DND-41 (cell line): Measurements from ENCODE around the gene RGS5.

Source experiments
- ATAC-seq: fragments of 200-7000 bp; cut with Tn5 transposase; 3 replicates; pipeline ENCODE4 v1.9.1; 2021; ENCODE audit warnings: low read depth; ENCODE audit not compliant: insufficient read depth
- DNase-seq: peaks from one replicate; pipeline ENCODE4 v3.0.0-alpha.2; 2020
- H2AFZ ChIP-seq: 2 replicates; pipeline ENCODE4 v1.6.0; 2012; ENCODE audit warnings: low read depth, low read length
- H3K27ac ChIP-seq: 2 replicates; pipeline ENCODE4 v1.5.1; 2012; ENCODE audit warnings: low read length, inconsistent platforms
- H3K27me3 ChIP-seq: fragments of 200-600 bp; sonication (generic); 2 replicates; pipeline ENCODE4 v1.6.0; 2012; ENCODE audit warnings: low read length, mild to moderate bottlenecking, inconsistent platforms; ENCODE audit not compliant: insufficient read depth, poor library complexity
- H3K36me3 ChIP-seq: 2 replicates; pipeline ENCODE4 v1.5.1; 2012; ENCODE audit warnings: low read length, inconsistent platforms; ENCODE audit not compliant: insufficient read depth
- H3K4me1 ChIP-seq: 2 replicates; pipeline ENCODE4 v1.5.1; 2012; ENCODE audit warnings: mild to moderate bottlenecking, low read length; ENCODE audit not compliant: insufficient read depth
- H3K4me2 ChIP-seq: 2 replicates; pipeline ENCODE4 v1.6.0; 2012; ENCODE audit warnings: mild to moderate bottlenecking, moderate library complexity, low read length, inconsistent platforms; ENCODE audit not compliant: insufficient read depth
- H3K4me3 ChIP-seq, 2 experiments: fragments of 200-600 bp in 1 of 2; shearing (Covaris generic) in 1 of 2; 2 replicates each; pipeline ENCODE4 v1.5.1; 2012 to 2016; ENCODE audit warnings: inconsistent platforms in 2 of 2, low read length in 2 of 2, mild to moderate bottlenecking in 2 of 2, low read depth in 1 of 2, moderate library complexity in 1 of 2
- H3K79me2 ChIP-seq: 2 replicates; pipeline ENCODE4 v1.6.0; 2012; ENCODE audit warnings: low read length, inconsistent platforms; ENCODE audit not compliant: insufficient read depth
- H3K9ac ChIP-seq: 2 replicates; pipeline ENCODE4 v1.6.0; 2012; ENCODE audit warnings: low read depth, mild to moderate bottlenecking, inconsistent platforms, low read length, moderate library complexity
- H3K9me3 ChIP-seq: 2 replicates; pipeline ENCODE4 v1.5.1; 2012; ENCODE audit warnings: low read length, moderate library complexity, mild to moderate bottlenecking, inconsistent platforms; ENCODE audit not compliant: insufficient read depth, severe bottlenecking
- H4K20me1 ChIP-seq: 2 replicates; pipeline ENCODE4 v1.6.0; 2012; ENCODE audit warnings: low read length; ENCODE audit not compliant: insufficient read depth
- EZH2 ChIP-seq: IDR thresholded peaks from 3 replicates; pipeline ENCODE4 v1.6.1; 2012; ENCODE audit warnings: borderline replicate concordance, low read depth, mild to moderate bottlenecking, moderate library complexity, low read length, inconsistent platforms; ENCODE audit not compliant: severe bottlenecking
- TF ChIP-seq, protein P1 (sequence below): IDR thresholded peaks from 2 replicates; pipeline ENCODE4 v1.5.1; 2012; ENCODE audit warnings: borderline replicate concordance, low read length, moderate library complexity, mild to moderate bottlenecking; ENCODE audit not compliant: poor library complexity, severe bottlenecking; ENCODE audit errors: extremely low read depth

The RGS5 gene

DNA sequence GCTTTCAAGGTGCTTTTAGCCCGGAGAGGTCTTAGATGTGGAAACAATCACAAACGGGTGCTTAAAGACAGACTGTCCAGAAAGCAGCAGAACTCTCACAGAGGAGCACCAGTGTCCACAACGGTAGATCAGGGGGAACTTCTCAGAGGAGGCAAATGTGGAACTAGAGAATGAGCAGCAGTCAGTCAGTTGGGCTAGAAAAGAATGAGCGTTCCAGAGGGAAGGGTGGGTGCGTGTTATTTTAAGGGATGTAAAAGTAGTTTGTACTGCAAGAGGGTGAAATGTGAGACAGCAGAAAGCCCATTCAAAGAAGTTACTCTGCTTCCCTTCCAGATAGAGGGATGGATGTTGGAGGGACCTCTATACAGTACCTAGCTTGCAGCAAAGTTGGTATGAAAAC, 30.9 kb downstream of the RGS5 start:
- H3K9me3 ChIP-seq = no peaks in the 10 kb centered on the region
- no peak for ATAC-seq
- no peaks in the 10 kb centered on the region for H3K79me2 ChIP-seq
- no peaks in the 10 kb centered on the region for H3K36me3 ChIP-seq
- TF ChIP-seq, protein P1, sequence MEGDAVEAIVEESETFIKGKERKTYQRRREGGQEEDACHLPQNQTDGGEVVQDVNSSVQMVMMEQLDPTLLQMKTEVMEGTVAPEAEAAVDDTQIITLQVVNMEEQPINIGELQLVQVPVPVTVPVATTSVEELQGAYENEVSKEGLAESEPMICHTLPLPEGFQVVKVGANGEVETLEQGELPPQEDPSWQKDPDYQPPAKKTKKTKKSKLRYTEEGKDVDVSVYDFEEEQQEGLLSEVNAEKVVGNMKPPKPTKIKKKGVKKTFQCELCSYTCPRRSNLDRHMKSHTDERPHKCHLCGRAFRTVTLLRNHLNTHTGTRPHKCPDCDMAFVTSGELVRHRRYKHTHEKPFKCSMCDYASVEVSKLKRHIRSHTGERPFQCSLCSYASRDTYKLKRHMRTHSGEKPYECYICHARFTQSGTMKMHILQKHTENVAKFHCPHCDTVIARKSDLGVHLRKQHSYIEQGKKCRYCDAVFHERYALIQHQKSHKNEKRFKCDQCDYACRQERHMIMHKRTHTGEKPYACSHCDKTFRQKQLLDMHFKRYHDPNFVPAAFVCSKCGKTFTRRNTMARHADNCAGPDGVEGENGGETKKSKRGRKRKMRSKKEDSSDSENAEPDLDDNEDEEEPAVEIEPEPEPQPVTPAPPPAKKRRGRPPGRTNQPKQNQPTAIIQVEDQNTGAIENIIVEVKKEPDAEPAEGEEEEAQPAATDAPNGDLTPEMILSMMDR = no peak
- TF ChIP-seq EZH2 = no peak
- no peak for DNase-seq
- no peaks in the 10 kb centered on the region for H4K20me1 ChIP-seq
- H3K4me1 ChIP-seq = no peaks in the 10 kb centered on the region
- H3K4me3 ChIP-seq = no peak overlapping the region
- no peak overlapping the region for H3K9ac ChIP-seq
- H2AFZ ChIP-seq = no peak overlapping the region
- no peak overlapping the region for H3K4me2 ChIP-seq
- H3K27me3 ChIP-seq = no peaks in the 10 kb centered on the region
- H3K27ac ChIP-seq = no peak overlapping the region

DNA sequence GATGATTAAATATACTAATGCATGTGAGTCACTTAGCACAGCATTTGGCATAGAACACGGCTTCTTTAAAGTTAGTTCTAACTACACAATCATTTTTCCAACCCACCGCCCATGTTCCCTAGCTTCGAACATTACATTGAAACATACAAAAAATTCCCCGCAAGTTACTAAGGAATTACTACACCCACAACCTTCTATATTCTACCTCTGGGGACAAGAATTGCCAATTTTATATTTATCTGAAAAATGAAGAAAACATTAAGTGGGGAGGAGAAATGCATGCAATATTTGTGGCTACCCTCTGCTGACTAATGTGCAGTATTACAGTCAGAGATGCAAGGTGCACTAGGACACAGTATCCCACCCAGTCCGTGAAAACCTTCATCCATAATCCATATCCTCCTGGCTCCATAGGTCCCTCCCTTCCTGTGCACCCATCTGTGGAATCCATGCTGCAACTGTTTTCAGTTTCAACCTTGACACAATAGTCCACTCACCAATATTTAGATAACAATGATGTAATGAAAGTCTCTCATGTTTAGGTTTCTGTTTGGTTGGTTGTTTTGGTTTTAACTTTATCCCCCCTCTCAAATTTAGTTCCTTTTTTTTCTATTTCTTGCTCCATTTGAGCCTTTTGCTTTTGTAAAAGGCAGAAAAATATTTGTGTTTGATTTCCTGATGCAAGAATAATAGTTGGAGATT, 31.6 kb downstream of the RGS5 start:
- Histone ChIP-seq H3K27me3 (no peaks in the 10 kb centered on the region), H3K79me2 (no peaks in the 10 kb centered on the region), H3K4me2 (no peak overlapping the region), H3K4me3 (no peak overlapping the region), H3K36me3 (no peaks in the 10 kb centered on the region), H3K9me3 (no peaks in the 10 kb centered on the region), H3K27ac (no peak overlapping the region), H4K20me1 (no peaks in the 10 kb centered on the region), H3K9ac (no peak overlapping the region), H3K4me1 (no peaks in the 10 kb centered on the region), H2AFZ (no peak overlapping the region)
- TF ChIP-seq, protein P1 = peak; percentile 34
- no peak for TF ChIP-seq EZH2
- DNase-seq = no peak
- ATAC-seq = no peak; the same call in 2 of the 3 replicates

DNA sequence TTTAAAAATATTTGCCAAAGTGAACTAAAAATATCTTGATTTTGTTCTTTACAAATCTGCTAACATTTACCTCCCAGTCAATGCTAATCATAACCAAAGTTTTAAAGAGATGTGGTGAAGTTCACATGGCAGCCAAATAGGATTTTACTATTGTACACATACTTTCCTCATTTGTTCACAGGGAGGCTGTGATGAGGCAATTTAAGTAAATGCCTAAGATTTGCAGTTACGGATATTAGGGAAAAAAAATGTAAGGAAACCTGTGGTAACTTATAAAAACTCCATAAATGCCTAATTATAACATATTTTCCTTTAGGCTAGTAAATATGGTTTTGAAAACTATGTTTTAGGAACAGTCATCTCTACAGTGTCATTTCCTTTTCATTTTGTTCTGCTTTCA, 32.4 kb downstream of the RGS5 start:
- H2AFZ ChIP-seq = no peak overlapping the region
- no peak for ATAC-seq
- no peak overlapping the region for H3K4me2 ChIP-seq
- no peak overlapping the region for H3K9ac ChIP-seq
- TF ChIP-seq EZH2 = no peak
- TF ChIP-seq, protein P1 = no peak
- no peak overlapping the region for H3K27ac ChIP-seq
- H3K9me3 ChIP-seq = no peaks in the 10 kb centered on the region
- H3K36me3 ChIP-seq = no peaks in the 10 kb centered on the region
- no peaks in the 10 kb centered on the region for H3K27me3 ChIP-seq
- no peaks in the 10 kb centered on the region for H4K20me1 ChIP-seq
- H3K79me2 ChIP-seq = no peaks in the 10 kb centered on the region
- no peaks in the 10 kb centered on the region for H3K4me1 ChIP-seq
- no peak overlapping the region for H3K4me3 ChIP-seq
- no peak for DNase-seq

DNA sequence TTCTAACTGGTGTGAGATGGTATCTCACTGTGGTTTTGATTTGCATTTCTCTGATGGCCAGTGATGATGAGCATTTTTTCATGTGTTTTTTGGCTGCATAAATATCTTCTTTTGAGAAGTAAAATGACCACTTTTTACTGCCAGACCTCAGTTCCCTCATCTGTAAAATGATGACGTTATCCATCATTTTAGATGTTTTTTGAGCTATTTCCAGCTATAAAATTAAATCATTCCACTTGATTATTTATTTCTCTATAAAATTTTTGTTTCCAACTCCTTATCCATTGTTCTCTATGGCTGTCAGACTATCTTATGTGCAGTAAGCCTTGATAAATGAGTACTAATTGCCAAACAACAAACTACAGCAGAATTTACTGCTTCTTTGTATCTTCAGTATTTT, 33.2 kb downstream of the RGS5 start:
- Histone ChIP-seq H4K20me1 (no peaks in the 10 kb centered on the region), H3K79me2 (no peaks in the 10 kb centered on the region), H3K4me1 (no peaks in the 10 kb centered on the region), H3K27ac (no peak overlapping the region), H3K9ac (no peak overlapping the region), H3K4me3 (no peak overlapping the region), H3K36me3 (no peaks in the 10 kb centered on the region), H2AFZ (no peak overlapping the region), H3K9me3 (no peaks in the 10 kb centered on the region), H3K27me3 (no peaks in the 10 kb centered on the region), H3K4me2 (no peak overlapping the region)
- no peak for DNase-seq
- no peak for ATAC-seq
- TF ChIP-seq, protein P1 = no peak
- TF ChIP-seq EZH2 = no peak
